H9 (cell line): Measurements from ENCODE around the gene C5orf58. TPM values are rescaled to one million over a fixed set of nuclear protein-coding genes. Genes with fewer than 3 reads are reported as not detected.

Experiments
- DNase-seq: peaks from one replicate; pipeline ENCODE4 v3.0.0-alpha.2; 2017
- H2AFZ ChIP-seq: one replicate; pipeline ENCODE4 v1.6.1; 2013; ENCODE audit warnings: mild to moderate bottlenecking, low read length, control low read depth, moderate library complexity
- H2AK5ac ChIP-seq: 2 replicates; pipeline ENCODE4 v1.6.1; 2013; ENCODE audit warnings: low read length, control low read depth, mixed read lengths; ENCODE audit not compliant: insufficient read length
- H2BK120ac ChIP-seq: one replicate; pipeline ENCODE4 v1.6.1; 2013; ENCODE audit warnings: low read depth, mild to moderate bottlenecking, low read length, control low read depth, inconsistent platforms; ENCODE audit not compliant: poor library complexity, severe bottlenecking
- H2BK12ac ChIP-seq: 2 replicates; pipeline ENCODE4 v1.6.1; 2013; ENCODE audit warnings: low read length, control low read depth, mixed read lengths, low read depth; ENCODE audit not compliant: insufficient read length
- H2BK15ac ChIP-seq: 2 replicates; pipeline ENCODE4 v1.6.1; 2013; ENCODE audit warnings: low read depth, low read length, control low read depth
- H2BK20ac ChIP-seq: one replicate; pipeline ENCODE4 v1.6.1; 2013; ENCODE audit warnings: low read depth, mild to moderate bottlenecking, low read length, control low read depth, inconsistent platforms; ENCODE audit not compliant: poor library complexity, severe bottlenecking
- H2BK5ac ChIP-seq: 2 replicates; pipeline ENCODE4 v1.6.1; 2013; ENCODE audit warnings: low read length, control low read depth, mixed read lengths; ENCODE audit not compliant: insufficient read length
- H3K14ac ChIP-seq: 2 replicates; pipeline ENCODE4 v1.6.1; 2013; ENCODE audit warnings: low read length, control low read depth; ENCODE audit not compliant: insufficient read depth
- H3K18ac ChIP-seq: 2 replicates; pipeline ENCODE4 v1.6.1; 2013; ENCODE audit warnings: low read depth, mild to moderate bottlenecking, mixed read lengths, low read length, control low read depth; ENCODE audit not compliant: insufficient read length
- H3K23ac ChIP-seq: 2 replicates; pipeline ENCODE4 v1.6.1; 2013; ENCODE audit warnings: low read length, control low read depth, mixed read lengths, low read depth; ENCODE audit not compliant: insufficient read length
- H3K23me2 ChIP-seq: 2 replicates; pipeline ENCODE4 v1.6.1; 2013; ENCODE audit warnings: low read depth, mild to moderate bottlenecking, mixed read lengths, low read length, control low read depth; ENCODE audit not compliant: insufficient read length, poor library complexity, severe bottlenecking
- H3K27ac ChIP-seq: 2 replicates; pipeline ENCODE4 v1.5.1; 2013; ENCODE audit warnings: low read length, control low read depth, mixed read lengths, low read depth; ENCODE audit not compliant: insufficient read length
- H3K27me3 ChIP-seq: 2 replicates; pipeline ENCODE4 v1.6.1; 2013; ENCODE audit warnings: low read length, control low read depth, inconsistent platforms; ENCODE audit not compliant: insufficient read depth
- H3K4ac ChIP-seq: 2 replicates; pipeline ENCODE4 v1.6.1; 2013; ENCODE audit warnings: low read depth, mild to moderate bottlenecking, control low read depth, inconsistent platforms, low read length, moderate library complexity
- H3K4me1 ChIP-seq: 2 replicates; pipeline ENCODE4 v1.6.1; 2013; ENCODE audit warnings: low read length, control low read depth, inconsistent platforms; ENCODE audit not compliant: insufficient read depth
- H3K4me2 ChIP-seq: 2 replicates; pipeline ENCODE4 v1.6.1; 2013; ENCODE audit warnings: low read length, control low read depth, mixed read lengths; ENCODE audit not compliant: insufficient read length, insufficient read depth
- H3K56ac ChIP-seq: 2 replicates; pipeline ENCODE4 v1.6.1; 2013; ENCODE audit warnings: low read depth, mild to moderate bottlenecking, mixed read lengths, low read length, control low read depth; ENCODE audit not compliant: insufficient read length
- H3K79me1 ChIP-seq: 2 replicates; pipeline ENCODE4 v1.6.1; 2013; ENCODE audit warnings: low read depth, mild to moderate bottlenecking, moderate library complexity, low read length, control low read depth, inconsistent platforms; ENCODE audit not compliant: insufficient read depth, poor library complexity, severe bottlenecking
- H3K79me2 ChIP-seq: 2 replicates; pipeline ENCODE4 v1.6.1; 2013; ENCODE audit warnings: low read length, control low read depth, inconsistent platforms; ENCODE audit not compliant: insufficient read depth
- H3K9ac ChIP-seq: 2 replicates; pipeline ENCODE4 v1.6.1; 2013; ENCODE audit warnings: low read length, control low read depth, mixed read lengths; ENCODE audit not compliant: insufficient read length; ENCODE audit errors: extremely low read depth
- H3K9me3 ChIP-seq: one replicate; pipeline ENCODE4 v1.6.1; 2013; ENCODE audit warnings: low read depth, low read length, inconsistent platforms; ENCODE audit not compliant: control insufficient read depth
- H3T11ph ChIP-seq: one replicate; pipeline ENCODE4 v1.6.1; 2013; ENCODE audit warnings: mild to moderate bottlenecking, low read length, control low read depth, inconsistent platforms
- H4K20me1 ChIP-seq: one replicate; pipeline ENCODE4 v1.6.1; 2013; ENCODE audit not compliant: control insufficient read depth, insufficient read length, insufficient read depth
- H4K5ac ChIP-seq: 2 replicates; pipeline ENCODE4 v1.6.1; 2013; ENCODE audit warnings: low read depth, mild to moderate bottlenecking, mixed read lengths, low read length, control low read depth; ENCODE audit not compliant: insufficient read length
- H4K8ac ChIP-seq: replicated peaks from 2 replicates; pipeline ENCODE4 v1.6.1; 2013; ENCODE audit warnings: low read length, control low read depth, mixed read lengths, low read depth; ENCODE audit not compliant: insufficient read length
- H4K91ac ChIP-seq: 2 replicates; pipeline ENCODE4 v1.6.1; 2013; ENCODE audit warnings: low read depth, mild to moderate bottlenecking, moderate library complexity, mixed read lengths, low read length, control low read depth; ENCODE audit not compliant: insufficient read length
- H3K27ac Mint-ChIP-seq, 3 experiments: 2 replicates in 2 of 3; 3 replicates in 1 of 3; pipeline ENCODE4 v1.8.0; 2020 to 2021; ENCODE audit warnings: mixed read lengths in 3 of 3, mild to moderate bottlenecking in 1 of 3, moderate library complexity in 1 of 3
- H3K27me3 Mint-ChIP-seq: 2 replicates; pipeline ENCODE4 v1.8.0; 2021; ENCODE audit warnings: low read depth, mild to moderate bottlenecking, moderate library complexity, mixed read lengths
- H3K36me3 Mint-ChIP-seq, 3 experiments: 2 replicates in 2 of 3; 3 replicates in 1 of 3; pipeline ENCODE4 v1.8.0; 2020 to 2021; ENCODE audit warnings: low read depth in 3 of 3, mixed read lengths in 3 of 3; ENCODE audit not compliant: insufficient read depth in 1 of 3
- H3K4me1 Mint-ChIP-seq, 2 experiments: 2 replicates each; pipeline ENCODE4 v1.8.0; 2020; ENCODE audit warnings: mixed read lengths in 2 of 2
- H3K4me3 Mint-ChIP-seq, 2 experiments: 2 replicates in 1 of 2; 3 replicates in 1 of 2; pipeline ENCODE4 v1.8.0; 2020 to 2021; ENCODE audit warnings: mild to moderate bottlenecking in 2 of 2, mixed read lengths in 2 of 2, moderate library complexity in 1 of 2
- H3K9me3 Mint-ChIP-seq, 2 experiments: 2 replicates in 1 of 2; 3 replicates in 1 of 2; pipeline ENCODE4 v1.8.0; 2020; ENCODE audit warnings: mild to moderate bottlenecking in 2 of 2, mixed read lengths in 2 of 2, moderate library complexity in 1 of 2
- WGBS: extraction: QIAGEN DNeasy Blood & Tissue Kit; methylation state at CpG from one replicate; pipeline ENCODE4 v1.1.7; 2013; ENCODE audit warnings: missing lambda C conversion rate, low lambda C conversion rate, mixed read lengths; ENCODE audit not compliant: insufficient read length; ENCODE audit errors: extremely low coverage; 5-methylcytosine and 5-hydroxymethylcytosine counted together
- total RNA-seq: library from RNA; stranded (reverse); gene quantifications from 2 replicates; pipeline ENCODE4 v1.2.1, GENCODE V29; 2021
- TF ChIP-seq, protein P1 (sequence below): fragments of 200-600 bp; sonication (generic); conservative IDR thresholded peaks from 3 replicates; pipeline ENCODE4 v1.8.0; 2021; ENCODE audit warnings: antibody characterized with exemption, mild to moderate bottlenecking

C5orf58 gene
- total RNA-seq, 1 experiment from 2014 or later = 0.90 TPM

DNA sequence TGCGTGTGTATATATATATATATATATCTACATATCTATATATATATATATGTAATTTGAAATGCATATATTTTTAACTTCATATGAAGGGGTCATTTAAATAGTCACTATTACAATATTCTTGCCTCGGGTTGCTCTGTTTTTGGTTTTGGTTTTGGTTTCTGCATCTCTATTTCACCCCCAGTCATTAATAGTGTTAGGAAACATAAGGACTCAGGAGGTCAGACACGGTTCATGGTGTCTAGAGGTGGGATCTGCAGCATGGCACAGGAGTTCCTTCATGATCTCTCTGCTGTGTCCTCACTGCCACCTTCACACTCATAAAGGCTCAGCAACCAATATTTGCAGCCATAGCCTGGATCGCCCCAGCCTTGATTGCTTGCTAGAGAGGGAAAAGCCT is 16.6 kb downstream of the C5orf58 start:
- no peak overlapping the region for H3K14ac ChIP-seq
- peaks cover 63 to 66% of the 10 kb centered on the region in 2 experiments for H3K4me1 Mint-ChIP-seq
- H3K4me1 ChIP-seq = peaks cover 6% of the 10 kb centered on the region; the same call in 1 of the 2 replicates
- H3K27ac ChIP-seq = no peak overlapping the region
- H3K79me2 ChIP-seq = no peaks in the 10 kb centered on the region
- H3K18ac ChIP-seq = no peak overlapping the region
- H2BK20ac ChIP-seq = no peak overlapping the region
- peaks cover 0 to 7% of the 10 kb centered on the region in 2 experiments; a peak in 2 of 5 replicates for H3K9me3 Mint-ChIP-seq
- no peaks in the 10 kb centered on the region for H3K23me2 ChIP-seq
- H3T11ph ChIP-seq = no peak overlapping the region
- no peak overlapping the region for H4K8ac ChIP-seq
- H3K36me3 Mint-ChIP-seq = peaks cover 0 to 12% (median 4%) of the 10 kb centered on the region in 3 experiments; a peak in 4 of 7 replicates
- H2AK5ac ChIP-seq = no peak overlapping the region
- no peak overlapping the region for H3K56ac ChIP-seq
- H4K91ac ChIP-seq = no peak overlapping the region
- H3K4ac ChIP-seq = no peak overlapping the region
- peaks cover 2% of the 10 kb centered on the region; the same call in 1 of the 2 replicates for H3K27me3 Mint-ChIP-seq
- no peaks in the 10 kb centered on the region for H3K79me1 ChIP-seq
- no peaks in the 10 kb centered on the region for H3K27me3 ChIP-seq
- H3K9me3 ChIP-seq = no peaks in the 10 kb centered on the region
- TF ChIP-seq, protein P1, sequence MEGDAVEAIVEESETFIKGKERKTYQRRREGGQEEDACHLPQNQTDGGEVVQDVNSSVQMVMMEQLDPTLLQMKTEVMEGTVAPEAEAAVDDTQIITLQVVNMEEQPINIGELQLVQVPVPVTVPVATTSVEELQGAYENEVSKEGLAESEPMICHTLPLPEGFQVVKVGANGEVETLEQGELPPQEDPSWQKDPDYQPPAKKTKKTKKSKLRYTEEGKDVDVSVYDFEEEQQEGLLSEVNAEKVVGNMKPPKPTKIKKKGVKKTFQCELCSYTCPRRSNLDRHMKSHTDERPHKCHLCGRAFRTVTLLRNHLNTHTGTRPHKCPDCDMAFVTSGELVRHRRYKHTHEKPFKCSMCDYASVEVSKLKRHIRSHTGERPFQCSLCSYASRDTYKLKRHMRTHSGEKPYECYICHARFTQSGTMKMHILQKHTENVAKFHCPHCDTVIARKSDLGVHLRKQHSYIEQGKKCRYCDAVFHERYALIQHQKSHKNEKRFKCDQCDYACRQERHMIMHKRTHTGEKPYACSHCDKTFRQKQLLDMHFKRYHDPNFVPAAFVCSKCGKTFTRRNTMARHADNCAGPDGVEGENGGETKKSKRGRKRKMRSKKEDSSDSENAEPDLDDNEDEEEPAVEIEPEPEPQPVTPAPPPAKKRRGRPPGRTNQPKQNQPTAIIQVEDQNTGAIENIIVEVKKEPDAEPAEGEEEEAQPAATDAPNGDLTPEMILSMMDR = no peak
- peak overlapping the region; percentile 44 for H2BK120ac ChIP-seq
- no peak overlapping the region for H3K4me2 ChIP-seq
- H3K9ac ChIP-seq = no peak overlapping the region
- no CpG with 5 or more reads among the region's 4 CpGs for WGBS
- DNase-seq = no peak
- no peak overlapping the region for H2BK5ac ChIP-seq
- no peak overlapping the region for H3K4me3 Mint-ChIP-seq
- no peak overlapping the region for H3K27ac Mint-ChIP-seq
- H2BK12ac ChIP-seq = no peak overlapping the region
- no peak overlapping the region for H3K23ac ChIP-seq
- no peaks in the 10 kb centered on the region for H4K20me1 ChIP-seq
- no peak overlapping the region for H2AFZ ChIP-seq
- no peak overlapping the region for H2BK15ac ChIP-seq
- H4K5ac ChIP-seq = no peak overlapping the region
